ENCODE data around the gene FKRP. TPM values are rescaled to one million over a fixed set of nuclear protein-coding genes. Genes with fewer than 3 reads are reported as not detected.

Gene FKRP
- total and polyA plus RNA-seq, 2 donors (not counting 1 experiment from before 2014, with no cell fraction given): 11.8 to 12.2 TPM

- Histone ChIP-seq H3K4me2 (ENCODE audit: extremely low read depth, insufficient read depth, low read length) (no peak overlapping the region), H3K27me3 (ENCODE audit: control insufficient read depth, insufficient read depth, low read length) (no peaks in the 10 kb centered on the region), H3K36me3 (ENCODE audit: control insufficient read depth, insufficient read depth, low read length) (peaks cover 3% of the 10 kb centered on the region), H3K9me3 (ENCODE audit: control insufficient read depth, insufficient read depth, low read depth, low read length) (no peaks in the 10 kb centered on the region), H3K79me2 (ENCODE audit: control insufficient read depth, insufficient read depth, low read length) (no peaks in the 10 kb centered on the region), H3K9ac (ENCODE audit: insufficient read depth, low read length) (no peak overlapping the region), H3K4me3 (replicated peaks in 1 of 4; ENCODE audit: control extremely low read depth in 1 of 4, insufficient read depth in 1 of 4, low read depth in 3 of 4, low read length in 4 of 4) (no peak overlapping the region), H2AFZ (ENCODE audit: low read length) (no peak overlapping the region), H4K20me1 (ENCODE audit: control insufficient read depth, extremely low read depth, insufficient read depth, low read length) (no peaks in the 10 kb centered on the region), H3K27ac (ENCODE audit: insufficient read depth, low read length) (no peak overlapping the region), H3K4me1 (ENCODE audit: control insufficient read depth, extremely low read depth, insufficient read depth, low read length) (peaks cover 11% of the 10 kb centered on the region)
- no peak for TF ChIP-seq EZH2 (IDR thresholded peaks at IDR 0.05; ENCODE audit: low read length, missing control alignments)
- TF ChIP-seq CTCF (conservative IDR thresholded peaks at IDR 0.05 in 1 of 2, IDR thresholded peaks at IDR 0.05 in 1 of 2; ENCODE audit: low read depth in 1 of 2, low read length in 2 of 2): no peak
- peak; percentile 21 to 91 for DNase-seq (ENCODE audit: low read depth in 2 of 2)
These were observed 15.6 kb downstream of the FKRP start for GRCh38 chr19:46761418-46761831.

GRCh38 chr19:46762245-46762890, 16.5 kb downstream of the FKRP start:
- Histone ChIP-seq H3K4me3 (replicated peaks in 1 of 4; ENCODE audit: control extremely low read depth in 1 of 4, insufficient read depth in 1 of 4, low read depth in 3 of 4, low read length in 4 of 4) (no peak overlapping the region), H2AFZ (ENCODE audit: low read length) (no peak overlapping the region), H3K4me1 (ENCODE audit: control insufficient read depth, extremely low read depth, insufficient read depth, low read length) (peaks cover 11% of the 10 kb centered on the region), H3K27ac (ENCODE audit: insufficient read depth, low read length) (no peak overlapping the region), H3K36me3 (ENCODE audit: control insufficient read depth, insufficient read depth, low read length) (peaks cover 2% of the 10 kb centered on the region), H3K9ac (ENCODE audit: insufficient read depth, low read length) (no peak overlapping the region), H3K4me2 (ENCODE audit: extremely low read depth, insufficient read depth, low read length) (no peak overlapping the region), H3K79me2 (ENCODE audit: control insufficient read depth, insufficient read depth, low read length) (no peaks in the 10 kb centered on the region), H3K9me3 (ENCODE audit: control insufficient read depth, insufficient read depth, low read depth, low read length) (no peaks in the 10 kb centered on the region), H3K27me3 (ENCODE audit: control insufficient read depth, insufficient read depth, low read length) (no peaks in the 10 kb centered on the region), H4K20me1 (ENCODE audit: control insufficient read depth, extremely low read depth, insufficient read depth, low read length) (no peaks in the 10 kb centered on the region)
- DNase-seq (ENCODE audit: low read depth in 2 of 2): no peak
- TF ChIP-seq CTCF (conservative IDR thresholded peaks at IDR 0.05 in 1 of 2, IDR thresholded peaks at IDR 0.05 in 1 of 2; ENCODE audit: low read depth in 1 of 2, low read length in 2 of 2): no peak
- TF ChIP-seq EZH2 (IDR thresholded peaks at IDR 0.05; ENCODE audit: low read length, missing control alignments): no peak

DNA sequence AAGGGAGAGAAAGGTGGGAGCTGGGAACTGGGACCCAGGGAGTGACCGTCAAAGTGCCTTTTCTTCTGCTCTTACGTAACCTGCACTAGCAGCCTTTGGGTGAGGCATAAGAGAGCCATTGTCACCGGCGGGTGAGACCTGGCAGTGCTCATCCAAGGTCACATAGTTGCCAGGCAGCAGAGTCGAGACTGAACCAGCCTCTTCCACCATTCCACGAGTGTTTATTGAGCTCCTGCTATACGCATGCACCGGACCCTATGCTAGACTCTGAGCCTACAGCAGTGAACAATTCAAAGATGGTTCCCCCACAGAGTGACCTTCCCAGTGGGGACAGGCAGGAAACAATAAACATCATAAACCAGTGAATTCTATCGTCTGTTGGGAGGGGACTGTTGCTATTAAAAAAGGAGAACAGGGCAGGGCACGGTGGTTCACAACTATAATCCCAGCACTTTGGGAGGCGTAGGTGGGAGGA, 19.0 kb downstream of the FKRP start:
- Histone ChIP-seq H3K27me3 (ENCODE audit: control insufficient read depth, insufficient read depth, low read length) (no peaks in the 10 kb centered on the region), H3K4me3 (replicated peaks in 1 of 4; ENCODE audit: control extremely low read depth in 1 of 4, insufficient read depth in 1 of 4, low read depth in 3 of 4, low read length in 4 of 4) (no peak overlapping the region), H3K4me2 (ENCODE audit: extremely low read depth, insufficient read depth, low read length) (no peak overlapping the region), H3K27ac (ENCODE audit: insufficient read depth, low read length) (no peak overlapping the region), H3K79me2 (ENCODE audit: control insufficient read depth, insufficient read depth, low read length) (no peaks in the 10 kb centered on the region), H3K9ac (ENCODE audit: insufficient read depth, low read length) (no peak overlapping the region), H2AFZ (ENCODE audit: low read length) (no peak overlapping the region), H3K9me3 (ENCODE audit: control insufficient read depth, insufficient read depth, low read depth, low read length) (no peaks in the 10 kb centered on the region), H4K20me1 (ENCODE audit: control insufficient read depth, extremely low read depth, insufficient read depth, low read length) (no peaks in the 10 kb centered on the region), H3K36me3 (ENCODE audit: control insufficient read depth, insufficient read depth, low read length) (no peaks in the 10 kb centered on the region), H3K4me1 (ENCODE audit: control insufficient read depth, extremely low read depth, insufficient read depth, low read length) (peaks cover 6% of the 10 kb centered on the region)
- TF ChIP-seq EZH2 (IDR thresholded peaks at IDR 0.05; ENCODE audit: low read length, missing control alignments) (no peak), CTCF (conservative IDR thresholded peaks at IDR 0.05 in 1 of 2, IDR thresholded peaks at IDR 0.05 in 1 of 2; ENCODE audit: low read depth in 1 of 2, low read length in 2 of 2) (no peak)
- no peak for DNase-seq (ENCODE audit: low read depth in 2 of 2)
